VCaP (cell line): ENCODE measurements around the gene PPM1M.

Experiments used
- H3K27ac ChIP-seq: fragments of 450-650 bp; 2 replicates; pipeline ENCODE4 v1.5.1; 2017
- TF ChIP-seq, protein P1 (sequence below): fragments of 450-650 bp; conservative IDR thresholded peaks from 2 replicates; pipeline ENCODE4 v1.5.1; 2017; ENCODE audit warnings: mild to moderate bottlenecking, moderate library complexity

Gene PPM1M

DNA sequence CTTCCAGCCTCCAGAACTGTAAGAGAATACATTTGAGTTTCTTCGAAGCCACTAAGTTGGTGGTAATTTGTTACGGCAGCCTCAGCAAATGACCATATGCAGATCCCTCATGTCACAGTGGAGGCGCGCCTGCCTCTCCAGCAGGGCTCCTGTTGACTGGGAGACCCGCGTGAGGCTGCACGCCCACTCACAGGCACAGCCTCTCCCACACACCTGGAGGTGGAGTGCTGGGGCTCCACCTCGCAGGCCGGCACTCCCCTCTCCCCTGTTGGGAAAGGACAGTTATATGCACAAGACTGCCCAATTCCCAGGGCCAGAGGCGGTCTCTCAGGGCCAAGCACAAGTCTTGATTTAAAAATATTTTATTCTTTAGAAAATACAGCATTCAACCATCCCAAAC is 17.3 kb upstream of the PPM1M start:
- TF ChIP-seq, protein P1, sequence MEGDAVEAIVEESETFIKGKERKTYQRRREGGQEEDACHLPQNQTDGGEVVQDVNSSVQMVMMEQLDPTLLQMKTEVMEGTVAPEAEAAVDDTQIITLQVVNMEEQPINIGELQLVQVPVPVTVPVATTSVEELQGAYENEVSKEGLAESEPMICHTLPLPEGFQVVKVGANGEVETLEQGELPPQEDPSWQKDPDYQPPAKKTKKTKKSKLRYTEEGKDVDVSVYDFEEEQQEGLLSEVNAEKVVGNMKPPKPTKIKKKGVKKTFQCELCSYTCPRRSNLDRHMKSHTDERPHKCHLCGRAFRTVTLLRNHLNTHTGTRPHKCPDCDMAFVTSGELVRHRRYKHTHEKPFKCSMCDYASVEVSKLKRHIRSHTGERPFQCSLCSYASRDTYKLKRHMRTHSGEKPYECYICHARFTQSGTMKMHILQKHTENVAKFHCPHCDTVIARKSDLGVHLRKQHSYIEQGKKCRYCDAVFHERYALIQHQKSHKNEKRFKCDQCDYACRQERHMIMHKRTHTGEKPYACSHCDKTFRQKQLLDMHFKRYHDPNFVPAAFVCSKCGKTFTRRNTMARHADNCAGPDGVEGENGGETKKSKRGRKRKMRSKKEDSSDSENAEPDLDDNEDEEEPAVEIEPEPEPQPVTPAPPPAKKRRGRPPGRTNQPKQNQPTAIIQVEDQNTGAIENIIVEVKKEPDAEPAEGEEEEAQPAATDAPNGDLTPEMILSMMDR, result no peak
- no peak overlapping the region for H3K27ac ChIP-seq

DNA sequence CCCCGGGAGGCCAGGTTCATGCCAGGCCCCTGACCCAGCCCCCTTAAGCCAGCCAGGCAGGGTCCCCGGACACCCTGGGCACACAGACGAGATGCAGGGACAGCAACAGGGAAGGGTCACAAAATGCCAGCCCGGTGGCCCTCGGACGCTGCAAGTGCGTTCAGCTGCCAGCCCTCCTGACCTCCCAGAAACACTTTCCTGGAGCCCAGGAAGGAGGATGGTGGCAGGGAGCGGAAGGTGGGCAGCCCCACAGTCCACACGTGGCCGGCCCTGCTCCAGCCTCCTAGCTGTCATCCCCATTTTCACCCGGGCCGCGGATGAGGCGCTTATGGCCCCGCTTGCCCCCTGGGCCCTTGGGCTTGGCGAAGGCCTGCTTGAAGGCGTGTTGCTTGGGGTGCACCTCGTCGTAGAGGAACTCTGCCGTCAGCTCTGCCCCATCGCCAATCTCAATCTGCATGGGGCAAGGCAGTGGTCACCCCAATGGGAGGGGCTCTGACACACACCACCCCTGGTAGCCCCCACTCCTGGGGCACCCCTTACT is 16.7 kb upstream of the PPM1M start:
- TF ChIP-seq, protein P1, result no peak
- H3K27ac ChIP-seq, result no peak overlapping the region

DNA sequence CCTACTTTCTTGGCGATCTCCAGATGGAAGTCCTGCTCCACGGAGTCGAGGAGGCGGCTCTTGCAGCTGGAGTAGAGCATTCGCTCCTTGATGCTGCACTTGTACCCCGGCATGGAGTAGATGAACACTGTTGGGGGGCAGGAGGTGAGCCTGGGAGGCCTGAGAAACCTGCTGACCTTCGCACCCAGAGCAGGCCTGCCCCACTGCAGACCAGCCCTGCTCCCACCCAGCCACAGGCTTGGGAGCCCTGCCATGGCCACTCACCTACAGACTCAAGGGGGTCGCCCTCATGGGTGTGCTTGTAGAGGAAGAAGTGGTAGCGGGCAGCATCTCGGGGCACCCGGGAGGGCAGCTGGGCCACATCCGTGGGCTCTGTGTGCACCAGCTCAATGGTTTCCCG is 15.9 kb upstream of the PPM1M start:
- TF ChIP-seq, protein P1, result no peak
- H3K27ac ChIP-seq, result no peak overlapping the region

DNA sequence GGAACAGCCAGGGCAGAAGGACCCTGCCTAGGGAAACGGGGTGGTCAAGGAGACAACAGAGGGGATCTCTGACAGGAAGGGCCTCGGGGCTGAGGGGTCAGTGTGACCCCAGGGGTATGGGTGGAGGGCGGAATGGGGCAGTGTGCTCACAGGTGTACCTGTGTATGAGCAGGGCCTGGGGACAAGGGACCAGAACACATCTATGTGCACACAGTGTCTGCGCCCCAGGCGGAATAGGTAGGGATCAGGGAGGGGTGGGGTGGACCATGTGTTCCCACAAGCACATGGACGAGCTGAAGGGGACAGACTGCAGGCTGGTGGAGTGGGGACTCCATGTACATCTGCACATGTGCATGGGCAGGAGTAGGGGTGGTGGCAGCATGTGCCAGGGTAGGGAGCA is 15.1 kb upstream of the PPM1M start:
- TF ChIP-seq, protein P1, result no peak
- H3K27ac ChIP-seq, result no peak overlapping the region

DNA sequence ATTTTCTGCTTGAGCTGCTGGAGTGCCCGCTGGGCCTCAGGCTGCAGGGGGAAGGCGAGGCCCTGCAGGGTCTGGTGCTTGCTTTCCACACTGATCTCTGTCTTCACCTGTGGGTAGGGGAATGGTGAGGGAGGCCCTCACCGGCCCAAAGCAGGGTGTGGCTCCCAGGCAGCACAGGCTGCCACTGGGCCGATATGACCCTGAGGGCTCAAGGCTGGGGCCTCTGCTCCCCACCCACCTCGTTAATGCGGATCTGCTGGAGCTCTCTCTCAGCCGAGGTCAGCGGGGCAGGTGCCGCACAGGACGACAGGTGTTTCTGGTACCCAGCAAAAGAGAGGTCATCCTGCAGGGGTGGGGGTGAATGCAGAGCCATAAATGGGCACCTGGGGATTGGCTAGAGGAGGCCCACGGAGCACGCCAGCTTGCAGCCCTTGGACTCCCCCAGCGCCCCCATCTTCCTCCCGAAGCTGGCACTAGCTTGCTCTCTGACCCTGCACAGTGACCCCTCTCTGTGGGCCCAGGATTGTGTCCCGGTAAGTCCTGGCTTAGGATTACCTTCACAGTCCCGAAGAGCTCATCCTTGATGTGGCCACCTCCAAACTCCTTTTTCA is 14.6 kb upstream of the PPM1M start:
- H3K27ac ChIP-seq, result no peak overlapping the region
- TF ChIP-seq, protein P1, result no peak

DNA sequence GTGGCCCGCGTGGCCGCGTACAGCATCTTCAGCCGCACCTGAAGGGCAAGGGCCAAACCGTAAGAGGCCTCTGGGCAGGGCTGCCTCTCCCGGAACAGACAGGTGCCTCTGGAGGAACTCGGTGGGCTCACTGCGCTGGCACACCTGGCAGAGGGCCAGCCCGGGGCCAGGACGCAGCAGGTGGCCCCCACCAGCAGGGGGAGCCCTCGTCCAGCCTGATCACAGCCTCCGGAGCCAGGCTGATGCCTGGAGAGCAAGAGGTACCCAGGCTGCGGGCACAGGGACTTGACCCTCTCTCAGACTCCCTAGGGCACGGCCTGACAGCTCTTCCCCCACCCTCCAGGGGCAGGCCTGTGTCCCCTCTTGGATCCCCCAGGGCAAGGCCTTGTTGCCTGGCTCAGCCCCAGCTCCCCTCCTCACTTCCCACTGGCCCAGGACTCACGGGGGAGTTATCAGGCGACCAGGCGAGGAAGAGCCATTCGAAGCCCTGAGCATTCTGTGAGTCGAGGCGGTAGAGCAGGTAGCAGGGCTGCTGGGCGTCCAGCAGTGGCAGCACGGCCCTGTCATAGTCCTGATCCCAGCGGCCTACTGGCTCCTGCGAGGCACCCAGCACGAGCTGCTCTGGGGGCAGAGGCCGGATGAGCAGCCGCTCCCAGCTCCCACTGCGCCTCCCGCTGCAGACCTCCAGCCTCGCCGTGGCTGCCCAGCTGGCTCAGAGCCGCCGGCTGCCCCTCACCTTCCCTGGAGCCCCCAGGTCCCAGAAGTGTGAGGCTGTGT is 13.9 kb upstream of the PPM1M start:
- no peak overlapping the region for H3K27ac ChIP-seq
- TF ChIP-seq, protein P1, result peak; percentile 98

DNA sequence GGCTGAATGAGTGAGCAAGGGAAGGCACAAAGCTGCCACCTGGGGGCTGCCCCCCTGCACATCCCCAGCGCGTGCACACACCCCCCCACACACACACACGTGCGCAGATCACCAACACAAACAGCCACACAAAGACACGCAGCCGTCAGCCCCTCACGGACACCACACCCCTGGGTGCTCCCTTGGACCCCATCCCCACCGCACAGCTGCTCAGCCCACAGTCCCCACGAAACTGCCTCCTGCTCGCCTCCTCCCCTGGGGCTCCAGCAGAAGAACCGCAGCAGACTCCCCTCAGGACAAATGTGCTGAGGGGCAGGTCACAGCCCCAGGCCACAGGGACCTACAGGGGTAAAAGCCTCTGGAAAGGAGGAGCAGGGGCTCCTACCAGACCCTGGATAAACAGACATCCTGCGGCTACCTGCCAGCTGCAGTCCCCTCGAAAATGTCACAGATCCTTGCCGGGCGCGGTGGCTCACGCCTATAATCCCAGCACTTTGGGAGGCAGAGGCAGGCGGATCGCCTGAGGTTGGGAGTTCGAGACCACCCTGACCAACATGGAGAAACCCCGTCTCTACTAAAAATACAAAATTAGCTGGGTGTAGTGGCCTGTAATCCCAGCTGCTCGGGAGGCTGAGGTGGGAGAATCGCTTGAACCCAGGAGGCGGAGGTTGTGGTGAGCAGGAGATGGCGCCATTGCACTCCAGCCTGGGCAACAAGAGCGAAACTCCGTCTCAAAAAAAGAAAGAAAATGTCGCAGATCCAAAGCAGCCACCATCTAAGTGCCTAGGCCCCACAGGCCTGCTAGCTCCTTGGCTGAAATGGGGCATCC is 13.1 kb upstream of the PPM1M start:
- no peak overlapping the region for H3K27ac ChIP-seq
- TF ChIP-seq, protein P1, result peak; percentile 62
